Smooth muscle cell (in vitro differentiated cells): ENCODE data around the gene SUN1. TPM values are rescaled to one million over a fixed set of nuclear protein-coding genes. Genes with fewer than 3 reads are reported as not detected.
A peak's percentile ranks its signal among the peaks of the same experiment; 100 is the strongest.

Experiments used
- DNase-seq: peaks from one replicate; lab custom pipeline; 2025; ENCODE audit not compliant: unreplicated experiment; lab: John Stamatoyannopoulos, UW
- H2AFZ ChIP-seq: fragments of 200-600 bp; sonication (generic); 2 replicates; pipeline ENCODE4 v1.6.0; 2016; ENCODE audit warnings: antibody characterized with exemption, low read depth, mild to moderate bottlenecking
- H3F3A ChIP-seq: fragments of 200-600 bp; sonication (generic); 2 replicates; pipeline ENCODE4 v1.6.0; 2017; ENCODE audit warnings: antibody characterized with exemption, low read depth
- H3K27ac ChIP-seq: fragments of 200-600 bp; sonication (generic); 2 replicates; pipeline ENCODE4 v1.5.1; 2016; ENCODE audit warnings: low read depth, mild to moderate bottlenecking
- H3K27me3 ChIP-seq: fragments of 200-600 bp; sonication (generic); 2 replicates; pipeline ENCODE4 v1.6.1; 2016; ENCODE audit warnings: low read depth, mild to moderate bottlenecking
- H3K36me3 ChIP-seq: fragments of 200-600 bp; sonication (generic); 2 replicates; pipeline ENCODE4 v1.5.1; 2016; ENCODE audit warnings: low read depth
- H3K4me1 ChIP-seq: fragments of 200-600 bp; sonication (generic); 2 replicates; pipeline ENCODE4 v1.5.1; 2016; ENCODE audit warnings: low read depth
- H3K4me2 ChIP-seq: fragments of 200-600 bp; sonication (generic); 2 replicates; pipeline ENCODE4 v1.6.0; 2016; ENCODE audit warnings: mild to moderate bottlenecking
- H3K4me3 ChIP-seq: fragments of 200-600 bp; sonication (generic); 2 replicates; pipeline ENCODE4 v1.5.1; 2016; ENCODE audit warnings: mild to moderate bottlenecking
- H3K79me2 ChIP-seq: fragments of 200-600 bp; sonication (generic); 2 replicates; pipeline ENCODE4 v1.6.0; 2016; ENCODE audit warnings: low read depth, mild to moderate bottlenecking
- H3K9ac ChIP-seq: fragments of 200-600 bp; sonication (generic); 2 replicates; pipeline ENCODE4 v1.6.0; 2016; ENCODE audit warnings: low read depth
- H3K9me3 ChIP-seq: fragments of 200-600 bp; sonication (generic); replicated peaks from 2 replicates; pipeline ENCODE4 v1.5.1; 2016; ENCODE audit warnings: low read depth
- H4K20me1 ChIP-seq: fragments of 200-600 bp; sonication (generic); 2 replicates; pipeline ENCODE4 v1.6.0; 2016; ENCODE audit warnings: low read depth
- CTCF ChIP-seq: fragments of 200-600 bp; sonication (generic); IDR thresholded peaks from 2 replicates; pipeline ENCODE4 v1.5.1; 2017; ENCODE audit warnings: borderline replicate concordance, mild to moderate bottlenecking, antibody characterized with exemption; ENCODE audit not compliant: insufficient read depth, poor library complexity, severe bottlenecking
- WGBS: methylation state at CpG from one replicate; pipeline ENCODE4 v1.1.7; 2016; ENCODE audit warnings: low lambda C conversion rate; 5-methylcytosine and 5-hydroxymethylcytosine counted together
- polyA plus RNA-seq: library from polyadenylated mRNA; unstranded; fragments of >200 nt; fragmentation: Nextera tagmentation; extraction: Ambion mirVana; gene quantifications from 2 replicates; pipeline ENCODE4 v1.2.1, GENCODE V29; 2016
- total RNA-seq: library from RNA; depleted of rRNA; stranded (reverse); fragments of >200 nt; gene quantifications from 2 replicates; pipeline ENCODE4 v1.2.3, GENCODE V29; 2014

The SUN1 gene
- total and polyA plus RNA-seq, 2 experiments from 2014 or later = 50.7 to 90.3 TPM

GRCh38 chr7:857661-858060 lies 25.4 kb downstream of the SUN1 start:
- Histone ChIP-seq H3F3A (no peaks in the 10 kb centered on the region), H3K27me3 (no peaks in the 10 kb centered on the region), H3K9ac (no peak overlapping the region), H4K20me1 (no peaks in the 10 kb centered on the region), H3K27ac (no peak overlapping the region), H2AFZ (no peak overlapping the region), H3K4me1 (no peaks in the 10 kb centered on the region), H3K79me2 (no peaks in the 10 kb centered on the region), H3K4me2 (no peak overlapping the region), H3K4me3 (no peak overlapping the region), H3K36me3 (peaks cover 10% of the 10 kb centered on the region), H3K9me3 (no peaks in the 10 kb centered on the region)
- no peak for TF ChIP-seq CTCF
- 98% methylated on average over 9 of the region's 9 CpGs for WGBS
- DNase-seq = no peak

GRCh38 chr7:859359-860030 lies 27.2 kb downstream of the SUN1 start:
- H4K20me1 ChIP-seq = no peaks in the 10 kb centered on the region
- H3F3A ChIP-seq = no peaks in the 10 kb centered on the region
- TF ChIP-seq CTCF = no peak
- DNase-seq = no peak
- H3K9me3 ChIP-seq = no peaks in the 10 kb centered on the region
- H3K4me3 ChIP-seq = no peak overlapping the region
- no peak overlapping the region for H3K9ac ChIP-seq
- no peaks in the 10 kb centered on the region for H3K79me2 ChIP-seq
- H3K27me3 ChIP-seq = no peaks in the 10 kb centered on the region
- H3K4me1 ChIP-seq = no peaks in the 10 kb centered on the region
- H3K27ac ChIP-seq = no peak overlapping the region
- WGBS = 86% methylated on average over 16 of the region's 16 CpGs
- H2AFZ ChIP-seq = no peak overlapping the region
- H3K36me3 ChIP-seq = peaks cover 10% of the 10 kb centered on the region
- no peak overlapping the region for H3K4me2 ChIP-seq

- Histone ChIP-seq H3K9ac (no peak overlapping the region), H3K4me2 (no peak overlapping the region), H2AFZ (no peak overlapping the region), H3F3A (no peaks in the 10 kb centered on the region), H3K4me1 (no peaks in the 10 kb centered on the region), H4K20me1 (no peaks in the 10 kb centered on the region), H3K27ac (peak overlapping the region; percentile 44), H3K9me3 (no peaks in the 10 kb centered on the region), H3K4me3 (no peak overlapping the region), H3K79me2 (no peaks in the 10 kb centered on the region), H3K27me3 (no peaks in the 10 kb centered on the region), H3K36me3 (peaks cover 13% of the 10 kb centered on the region)
- 77% methylated on average over 21 of the region's 21 CpGs for WGBS
- no peak for TF ChIP-seq CTCF
- no peak for DNase-seq
Measured at GRCh38 chr7:860149-860548, 27.9 kb downstream of the SUN1 start.

GRCh38 chr7:861222-861621 lies 28.9 kb downstream of the SUN1 start:
- Histone ChIP-seq H3K36me3 (peaks cover 13% of the 10 kb centered on the region), H3K9ac (no peak overlapping the region), H3K4me3 (no peak overlapping the region), H2AFZ (no peak overlapping the region), H4K20me1 (no peaks in the 10 kb centered on the region), H3K9me3 (no peaks in the 10 kb centered on the region), H3K4me2 (no peak overlapping the region), H3K4me1 (no peaks in the 10 kb centered on the region), H3F3A (no peaks in the 10 kb centered on the region), H3K27me3 (no peaks in the 10 kb centered on the region), H3K27ac (no peak overlapping the region), H3K79me2 (no peaks in the 10 kb centered on the region)
- TF ChIP-seq CTCF = no peak
- 99% methylated on average over 9 of the region's 9 CpGs for WGBS
- no peak for DNase-seq
